Stomach (tissue), 9 donors: Measurements from ENCODE around the gene HPCA. TPM values are rescaled to one million over a fixed set of nuclear protein-coding genes. Genes with fewer than 3 reads are reported as not detected.

Experiments
- DNase-seq, 2 donors: peaks; one replicate each; pipeline versions ENCODE4 v3.0.0 to v3.0.0-alpha.2; 2013 to 2019
- H3K27ac ChIP-seq, 5 donors: fragments of 200-600 bp in 4 of 5; sonication (generic) in 4 of 5; one replicate each; pipeline ENCODE4 v1.5.1; 2013 to 2019; ENCODE audit warnings: mild to moderate bottlenecking in 1 of 5, moderate library complexity in 1 of 5
- H3K27me3 ChIP-seq, 3 donors: fragments of 200-600 bp; sonication (generic); one replicate each; pipeline ENCODE4 v1.5.1; 2017 to 2019; ENCODE audit warnings: mixed run types in 1 of 3
- H3K36me3 ChIP-seq, 4 donors: fragments of 200-600 bp; sonication (generic); 1 replicate in 3 of 4; 2 replicates in 1 of 4; pipeline ENCODE4 v1.5.1; 2016 to 2019
- H3K4me1 ChIP-seq, 4 donors: fragments of 200-600 bp; sonication (generic); one replicate each; pipeline ENCODE4 v1.5.1; 2016 to 2019
- H3K4me3 ChIP-seq, 4 donors: fragments of 200-600 bp; sonication (generic) in 3 of 4; one replicate each; pipeline ENCODE4 v1.5.1; 2016 to 2019; ENCODE audit warnings: mild to moderate bottlenecking in 1 of 4
- H3K9me3 ChIP-seq, 4 donors: fragments of 200-600 bp; sonication (generic); one replicate each; pipeline ENCODE4 v1.5.1; 2016 to 2019
- EP300 ChIP-seq: sonication (generic); formaldehyde crosslinking; IDR thresholded peaks from one replicate; pipeline ENCODE4 v1.6.1; 2017; ENCODE audit warnings: antibody characterized with exemption
- POLR2A ChIP-seq, 4 donors: fragments of 450-650 bp; IDR thresholded peaks; one replicate each; pipeline ENCODE4 v1.6.1; 2016; ENCODE audit warnings: antibody characterized with exemption in 4 of 4, control low read depth in 2 of 4, mild to moderate bottlenecking in 1 of 4, moderate library complexity in 1 of 4
- POLR2AphosphoS5 ChIP-seq, 3 donors: sonication (generic); formaldehyde crosslinking; IDR thresholded peaks; one replicate each; pipeline ENCODE4 v1.6.1; 2016; ENCODE audit warnings: antibody characterized with exemption in 3 of 3
- WGBS, 5 donors: extraction: QIAGEN DNeasy Blood & Tissue Kit in 3 of 5; methylation state at CpG; one replicate each; pipeline versions ENCODE4 v1.1.5 to v1.1.7; 2013 to 2018; 5-methylcytosine and 5-hydroxymethylcytosine counted together
- intact Hi-C: fragments of 100-400 bp; cut with DNase I; formaldehyde crosslinking; loops from one replicate; pipeline ENCODE4 v1.15.1; 2023; ENCODE audit warnings: low total_unique reads
- polyA plus RNA-seq, 3 donors: library from polyadenylated mRNA; stranded (reverse); fragments of 200-250 nt; gene quantifications; one replicate each; pipeline ENCODE4 v1.2.3, GENCODE V29; 2013
- total RNA-seq, 5 donors: library from RNA; depleted of rRNA; stranded (reverse); fragments of >200 nt; gene quantifications; one replicate each; pipeline versions ENCODE4 v1.1.0 to v1.2.3, GENCODE V29; 2014 to 2016
- TF ChIP-seq, protein P1 (sequence below), 7 experiments: fragments of 450-650 bp in 4 of 7; fragments of 200-600 bp in 3 of 7; sonication (generic) in 3 of 7; IDR thresholded peaks; one replicate each; pipeline ENCODE4 v1.5.1; 2016 to 2019; ENCODE audit warnings: antibody characterized with exemption in 7 of 7, control low read depth in 2 of 7, mild to moderate bottlenecking in 1 of 7
- donor health status: healthy with polysubstance abuse.
- donor health status: Bipolar disorder and iron deficiency.
- donor health status: healthy.

Gene HPCA
- total and polyA plus RNA-seq, 8 donors = 0.30 to 4.9 (median 0.75) TPM; not detected in 5

DNA sequence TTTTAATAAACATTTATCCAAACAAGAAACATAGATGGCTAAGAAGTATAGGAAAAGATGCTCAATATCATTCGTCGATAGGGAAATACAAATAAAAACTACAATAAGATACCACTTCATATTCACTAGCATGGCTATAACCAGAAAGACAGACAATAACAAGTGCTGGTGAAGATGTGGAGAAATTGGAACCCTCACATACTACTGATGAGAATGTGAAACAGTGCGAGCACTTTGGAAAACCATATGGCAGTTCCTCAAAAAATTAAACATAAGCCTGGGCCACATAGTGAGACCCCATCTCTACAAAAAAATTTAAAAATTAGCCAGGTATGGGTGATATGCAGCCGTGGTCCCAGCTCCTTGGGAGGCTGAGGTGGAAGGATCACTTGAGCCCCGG, 24.0 kb downstream of the HPCA start:
- TF ChIP-seq, protein P1, sequence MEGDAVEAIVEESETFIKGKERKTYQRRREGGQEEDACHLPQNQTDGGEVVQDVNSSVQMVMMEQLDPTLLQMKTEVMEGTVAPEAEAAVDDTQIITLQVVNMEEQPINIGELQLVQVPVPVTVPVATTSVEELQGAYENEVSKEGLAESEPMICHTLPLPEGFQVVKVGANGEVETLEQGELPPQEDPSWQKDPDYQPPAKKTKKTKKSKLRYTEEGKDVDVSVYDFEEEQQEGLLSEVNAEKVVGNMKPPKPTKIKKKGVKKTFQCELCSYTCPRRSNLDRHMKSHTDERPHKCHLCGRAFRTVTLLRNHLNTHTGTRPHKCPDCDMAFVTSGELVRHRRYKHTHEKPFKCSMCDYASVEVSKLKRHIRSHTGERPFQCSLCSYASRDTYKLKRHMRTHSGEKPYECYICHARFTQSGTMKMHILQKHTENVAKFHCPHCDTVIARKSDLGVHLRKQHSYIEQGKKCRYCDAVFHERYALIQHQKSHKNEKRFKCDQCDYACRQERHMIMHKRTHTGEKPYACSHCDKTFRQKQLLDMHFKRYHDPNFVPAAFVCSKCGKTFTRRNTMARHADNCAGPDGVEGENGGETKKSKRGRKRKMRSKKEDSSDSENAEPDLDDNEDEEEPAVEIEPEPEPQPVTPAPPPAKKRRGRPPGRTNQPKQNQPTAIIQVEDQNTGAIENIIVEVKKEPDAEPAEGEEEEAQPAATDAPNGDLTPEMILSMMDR (IDR thresholded peaks at IDR 0.05) = no peak
- no peak for TF ChIP-seq POLR2A (IDR thresholded peaks at IDR 0.05)
- TF ChIP-seq POLR2AphosphoS5 (IDR thresholded peaks at IDR 0.05) = no peak
- TF ChIP-seq EP300 = no peak
- no peaks in the 10 kb centered on the region for H3K9me3 ChIP-seq
- H3K4me3 ChIP-seq = no peak overlapping the region
- WGBS, 5 donors = 93 to 98% (median 96%) methylated on average over 5 of the region's 5 CpGs
- intact Hi-C loops = no loop called here
- peaks cover 0 to 15% (median 10%) of the 10 kb centered on the region in 4 donors for H3K4me1 ChIP-seq
- H3K27ac ChIP-seq = no peak overlapping the region
- DNase-seq = no peak
- H3K27me3 ChIP-seq = no peaks in the 10 kb centered on the region
- no peaks in the 10 kb centered on the region for H3K36me3 ChIP-seq

GRCh38 chr1:32915766-32916706, 29.7 kb downstream of the HPCA start:
- no peak for DNase-seq
- H3K27ac ChIP-seq = no peak overlapping the region
- TF ChIP-seq POLR2A (IDR thresholded peaks at IDR 0.05) (no peak), EP300 (no peak), POLR2AphosphoS5 (IDR thresholded peaks at IDR 0.05) (no peak)
- TF ChIP-seq, protein P1 (IDR thresholded peaks at IDR 0.05) = no peak
- intact Hi-C loops = no loop called here
- no peak overlapping the region for H3K4me3 ChIP-seq
- no peaks in the 10 kb centered on the region for H3K4me1 ChIP-seq
- 89 to 95% (median 94%) methylated on average over 12 of the region's 12 CpGs for WGBS, 5 donors
- H3K36me3 ChIP-seq = no peaks in the 10 kb centered on the region
- no peaks in the 10 kb centered on the region for H3K9me3 ChIP-seq
- H3K27me3 ChIP-seq = peaks cover 0 to 16% (median 0%) of the 10 kb centered on the region in 3 donors

- DNase-seq = peak in 1 of 2 donors; percentile 13
- H3K4me1 ChIP-seq = no peaks in the 10 kb centered on the region
- no peaks in the 10 kb centered on the region for H3K9me3 ChIP-seq
- no peaks in the 10 kb centered on the region for H3K36me3 ChIP-seq
- TF ChIP-seq EP300 (no peak), POLR2AphosphoS5 (IDR thresholded peaks at IDR 0.05) (no peak), POLR2A (IDR thresholded peaks at IDR 0.05) (no peak)
- TF ChIP-seq, protein P1 (IDR thresholded peaks at IDR 0.05) = no peak
- intact Hi-C loops = no loop called here
- H3K27me3 ChIP-seq = peaks cover 0 to 31% (median 0%) of the 10 kb centered on the region in 3 donors
- H3K27ac ChIP-seq = no peak overlapping the region
- H3K4me3 ChIP-seq = no peak overlapping the region
- 64 to 75% (median 68%) methylated on average over 7 of the region's 7 CpGs for WGBS, 5 donors
Measured at GRCh38 chr1:32917521-32917920, 31.2 kb downstream of the HPCA start.

DNA sequence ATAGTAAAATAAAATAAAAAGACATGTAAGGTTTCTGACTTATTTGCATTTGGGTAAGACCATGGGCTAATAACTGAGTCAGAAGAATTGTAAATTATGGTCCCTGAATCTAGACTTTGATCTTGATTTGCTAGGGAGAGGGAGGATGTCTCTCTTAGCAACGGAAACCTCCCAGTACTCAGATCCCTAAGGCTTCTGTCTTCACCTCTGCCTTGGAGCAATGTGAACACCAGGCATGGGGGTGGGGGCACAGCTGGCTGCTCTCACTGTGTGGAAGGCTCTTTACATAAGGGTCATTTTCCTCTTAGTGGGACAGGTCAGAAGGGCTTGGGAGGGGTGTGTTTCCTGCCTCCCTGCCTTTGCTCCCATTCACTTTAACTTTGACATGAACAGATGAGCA, 31.9 kb downstream of the HPCA start:
- TF ChIP-seq POLR2AphosphoS5 (IDR thresholded peaks at IDR 0.05) (no peak), EP300 (no peak), POLR2A (IDR thresholded peaks at IDR 0.05) (no peak)
- TF ChIP-seq, protein P1 (IDR thresholded peaks at IDR 0.05) = no peak
- intact Hi-C loops = no loop called here
- Histone ChIP-seq H3K4me1 (no peaks in the 10 kb centered on the region), H3K36me3 (no peaks in the 10 kb centered on the region), H3K27ac (no peak overlapping the region), H3K4me3 (no peak overlapping the region), H3K9me3 (no peaks in the 10 kb centered on the region), H3K27me3 (peaks cover 0 to 37% (median 0%) of the 10 kb centered on the region in 3 donors)
- 25 to 54% (median 41%) methylated on average over 1 of the region's 1 CpG for WGBS, 5 donors
- DNase-seq = no peak
